Vagina (tissue), 2 donors: ENCODE results near the gene UBE2E2.

Experiments used
- POLR2A ChIP-seq, 2 donors: fragments of 450-650 bp; IDR thresholded peaks; one replicate each; pipeline ENCODE4 v1.6.1; 2017; ENCODE audit warnings: antibody characterized with exemption in 2 of 2, mild to moderate bottlenecking in 2 of 2, moderate library complexity in 2 of 2
- POLR2AphosphoS5 ChIP-seq, 2 donors: sonication (generic); formaldehyde crosslinking; IDR thresholded peaks; one replicate each; pipeline ENCODE4 v1.9.0; 2017; ENCODE audit warnings: antibody characterized with exemption in 2 of 2, mild to moderate bottlenecking in 2 of 2, low read depth in 1 of 2; ENCODE audit not compliant: insufficient read depth in 1 of 2
- TF ChIP-seq, protein P1 (sequence below), 3 experiments: fragments of 450-650 bp in 2 of 3; fragments of 200-600 bp in 1 of 3; sonication (generic) in 1 of 3; IDR thresholded peaks; one replicate each; pipeline ENCODE4 v1.5.1; 2017 to 2019; ENCODE audit warnings: antibody characterized with exemption in 3 of 3, mild to moderate bottlenecking in 2 of 3, moderate library complexity in 2 of 3

DNA sequence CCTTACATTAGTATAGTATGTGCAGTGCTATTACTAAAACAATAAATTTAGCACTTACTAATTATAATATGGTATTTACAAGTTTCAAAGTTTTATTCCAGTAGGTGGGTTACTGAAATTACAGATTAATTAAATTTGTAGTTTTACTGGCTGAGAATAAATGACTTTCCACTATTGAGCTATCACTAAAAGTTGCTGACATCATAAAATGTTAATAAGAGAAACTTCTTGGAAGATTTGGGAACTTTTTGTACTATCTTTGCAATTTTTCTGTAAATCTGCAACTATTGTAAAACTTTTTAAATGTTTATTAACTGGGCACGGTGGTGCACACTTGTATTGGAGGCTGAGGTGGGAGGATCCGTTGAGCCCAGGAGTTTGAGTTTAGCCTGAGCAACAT lies 247.7 kb downstream of the UBE2E2 start:
- TF ChIP-seq, protein P1, sequence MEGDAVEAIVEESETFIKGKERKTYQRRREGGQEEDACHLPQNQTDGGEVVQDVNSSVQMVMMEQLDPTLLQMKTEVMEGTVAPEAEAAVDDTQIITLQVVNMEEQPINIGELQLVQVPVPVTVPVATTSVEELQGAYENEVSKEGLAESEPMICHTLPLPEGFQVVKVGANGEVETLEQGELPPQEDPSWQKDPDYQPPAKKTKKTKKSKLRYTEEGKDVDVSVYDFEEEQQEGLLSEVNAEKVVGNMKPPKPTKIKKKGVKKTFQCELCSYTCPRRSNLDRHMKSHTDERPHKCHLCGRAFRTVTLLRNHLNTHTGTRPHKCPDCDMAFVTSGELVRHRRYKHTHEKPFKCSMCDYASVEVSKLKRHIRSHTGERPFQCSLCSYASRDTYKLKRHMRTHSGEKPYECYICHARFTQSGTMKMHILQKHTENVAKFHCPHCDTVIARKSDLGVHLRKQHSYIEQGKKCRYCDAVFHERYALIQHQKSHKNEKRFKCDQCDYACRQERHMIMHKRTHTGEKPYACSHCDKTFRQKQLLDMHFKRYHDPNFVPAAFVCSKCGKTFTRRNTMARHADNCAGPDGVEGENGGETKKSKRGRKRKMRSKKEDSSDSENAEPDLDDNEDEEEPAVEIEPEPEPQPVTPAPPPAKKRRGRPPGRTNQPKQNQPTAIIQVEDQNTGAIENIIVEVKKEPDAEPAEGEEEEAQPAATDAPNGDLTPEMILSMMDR (IDR thresholded peaks at IDR 0.05) = no peak
- TF ChIP-seq POLR2A (IDR thresholded peaks at IDR 0.05) (no peak), POLR2AphosphoS5 (IDR thresholded peaks at IDR 0.05; ENCODE audit: insufficient read depth in 1 of 2, low read depth in 1 of 2) (no peak)
